ENCODE results near the gene KCNC1.

The KCNC1 gene

GRCh38 chr11:17734418-17734911, at the start of gene KCNC1:
Gene KCNC1 (plus strand): TSS chr11:17734781. CDS start chr11:17736003, 1,222 bp downstream.
- DNase-seq, result peak; percentile 49

GRCh38 chr11:17686231-17686980, 48.2 kb upstream of the KCNC1 start:
- DNase-seq, result no peak

GRCh38 chr11:17687946-17688670, 46.5 kb upstream of the KCNC1 start:
- no peak for DNase-seq

- no peak for DNase-seq
Observed at GRCh38 chr11:17691550-17691949, 43.0 kb upstream of the KCNC1 start.

GRCh38 chr11:17691976-17692375, 42.6 kb upstream of the KCNC1 start:
- no peak for DNase-seq

- DNase-seq, result no peak
Observed at GRCh38 chr11:17692931-17693330, 41.6 kb upstream of the KCNC1 start.

- no peak for DNase-seq
Observed at GRCh38 chr11:17693531-17693930, 41.0 kb upstream of the KCNC1 start.

GRCh38 chr11:17694494-17695110, 40.0 kb upstream of the KCNC1 start:
- no peak for DNase-seq

- DNase-seq, result no peak
Observed at GRCh38 chr11:17695454-17696441, 38.8 kb upstream of the KCNC1 start.

GRCh38 chr11:17696741-17697140, 37.8 kb upstream of the KCNC1 start:
- no peak for DNase-seq

- DNase-seq, result no peak
Observed at GRCh38 chr11:17697175-17697949, 37.2 kb upstream of the KCNC1 start.

GRCh38 chr11:17699147-17700114, 35.1 kb upstream of the KCNC1 start:
- DNase-seq, result no peak

- no peak for DNase-seq
Observed at GRCh38 chr11:17700991-17701390, 33.6 kb upstream of the KCNC1 start.

GRCh38 chr11:17702876-17703275, 31.7 kb upstream of the KCNC1 start:
- DNase-seq, result no peak

GRCh38 chr11:17703951-17704350, 30.6 kb upstream of the KCNC1 start:
- no peak for DNase-seq

GRCh38 chr11:17707830-17708229, 26.8 kb upstream of the KCNC1 start:
- no peak for DNase-seq

- DNase-seq, result no peak
Observed at GRCh38 chr11:17711836-17712235, 22.7 kb upstream of the KCNC1 start.

- DNase-seq, result no peak
Observed at GRCh38 chr11:17713851-17714250, 20.7 kb upstream of the KCNC1 start.

- no peak for DNase-seq
Observed at GRCh38 chr11:17714356-17714854, 20.2 kb upstream of the KCNC1 start.

GRCh38 chr11:17714870-17715269, 19.7 kb upstream of the KCNC1 start:
- DNase-seq, result no peak

Measured in DMS153 (cell line).